Immature natural killer cell (primary cell): ENCODE data around the gene MAGED2. TPM values are rescaled to one million over a fixed set of nuclear protein-coding genes. Genes with fewer than 3 reads are reported as not detected.
"Not testable (repeated sequence)": the region's sequence is repeated elsewhere in the genome, so short reads cannot be mapped to it uniquely, and the experiment has no call there.

Experiments used
- DNase-seq, 3 donors: peaks; one replicate each; pipeline ENCODE4 v3.0.0; 2022; ENCODE audit warnings: mixed read lengths in 1 of 3
- H3K27ac Mint-ChIP-seq, 6 donors: one replicate each; pipeline ENCODE4 v1.8.0; 2020; ENCODE audit warnings: mixed read lengths in 6 of 6, mild to moderate bottlenecking in 5 of 6, inconsistent platforms in 4 of 6, moderate library complexity in 3 of 6
- H3K27me3 Mint-ChIP-seq, 3 donors: one replicate each; pipeline ENCODE4 v1.8.0; 2020 to 2021; ENCODE audit warnings: low read depth in 3 of 3, mild to moderate bottlenecking in 3 of 3, mixed read lengths in 3 of 3, moderate library complexity in 3 of 3, inconsistent platforms in 1 of 3
- H3K36me3 Mint-ChIP-seq, 3 donors: one replicate each; pipeline ENCODE4 v1.8.0; 2020; ENCODE audit warnings: mixed read lengths in 3 of 3, inconsistent platforms in 2 of 3, mild to moderate bottlenecking in 2 of 3
- H3K4me1 Mint-ChIP-seq, 2 donors: one replicate each; pipeline ENCODE4 v1.8.0; 2020; ENCODE audit warnings: inconsistent platforms in 2 of 2, mild to moderate bottlenecking in 2 of 2, mixed read lengths in 2 of 2, moderate library complexity in 1 of 2
- H3K4me3 Mint-ChIP-seq, 5 donors: one replicate each; pipeline ENCODE4 v1.8.0; 2020; ENCODE audit warnings: mild to moderate bottlenecking in 5 of 5, mixed read lengths in 5 of 5, inconsistent platforms in 3 of 5, moderate library complexity in 3 of 5
- H3K9me3 Mint-ChIP-seq, 6 donors: one replicate each; pipeline ENCODE4 v1.8.0; 2020; ENCODE audit warnings: mild to moderate bottlenecking in 6 of 6, mixed read lengths in 6 of 6, inconsistent platforms in 4 of 6, moderate library complexity in 3 of 6
- polyA plus RNA-seq, 3 donors: library from polyadenylated mRNA; unstranded; fragments of 300-500 nt; fragmentation: Illumina TruSeq; gene quantifications; one replicate each; pipeline ENCODE4 v1.2.3, GENCODE V29; 2021

MAGED2 gene, protein sequence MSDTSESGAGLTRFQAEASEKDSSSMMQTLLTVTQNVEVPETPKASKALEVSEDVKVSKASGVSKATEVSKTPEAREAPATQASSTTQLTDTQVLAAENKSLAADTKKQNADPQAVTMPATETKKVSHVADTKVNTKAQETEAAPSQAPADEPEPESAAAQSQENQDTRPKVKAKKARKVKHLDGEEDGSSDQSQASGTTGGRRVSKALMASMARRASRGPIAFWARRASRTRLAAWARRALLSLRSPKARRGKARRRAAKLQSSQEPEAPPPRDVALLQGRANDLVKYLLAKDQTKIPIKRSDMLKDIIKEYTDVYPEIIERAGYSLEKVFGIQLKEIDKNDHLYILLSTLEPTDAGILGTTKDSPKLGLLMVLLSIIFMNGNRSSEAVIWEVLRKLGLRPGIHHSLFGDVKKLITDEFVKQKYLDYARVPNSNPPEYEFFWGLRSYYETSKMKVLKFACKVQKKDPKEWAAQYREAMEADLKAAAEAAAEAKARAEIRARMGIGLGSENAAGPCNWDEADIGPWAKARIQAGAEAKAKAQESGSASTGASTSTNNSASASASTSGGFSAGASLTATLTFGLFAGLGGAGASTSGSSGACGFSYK
- 100 to 1,000 TPM; 108 to 157 (median 147) TPM for polyA plus RNA-seq

DNA sequence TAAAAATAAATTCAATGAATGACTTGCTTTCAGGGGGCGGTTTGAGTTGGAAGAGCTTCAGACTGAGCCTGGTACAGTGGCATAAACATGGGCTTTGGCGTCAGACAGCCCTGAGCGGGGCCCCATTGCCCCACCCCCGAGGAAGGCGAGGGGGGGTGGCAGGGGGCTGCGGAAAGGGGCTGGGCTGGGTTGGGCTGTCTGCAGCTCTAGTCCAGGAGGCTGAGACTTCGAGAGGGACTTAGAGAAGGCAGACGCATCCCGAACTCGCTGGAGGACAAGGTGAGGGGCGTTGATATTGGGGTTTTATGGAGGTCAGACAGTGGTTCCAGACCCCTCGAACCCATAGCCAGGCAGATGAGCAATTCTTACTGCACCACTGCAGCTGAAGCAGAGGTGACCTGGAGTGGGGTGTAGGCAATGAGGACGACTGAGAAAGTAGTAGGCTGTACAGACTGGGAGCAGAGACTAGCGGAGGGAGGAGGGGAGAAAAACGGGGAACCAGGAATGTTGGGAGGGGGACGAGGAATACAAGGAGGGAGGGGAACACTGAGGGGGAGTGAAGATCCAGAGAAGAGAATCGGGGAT lies at the start of gene MAGED2:
MAGED2 (plus strand) TSS at position 222 of the 585 bp plus-strand sequence. CDS start 1,587 bp downstream, outside the sequence.
- H3K36me3 Mint-ChIP-seq = peaks cover 0 to 4% (median 0%) of the 10 kb centered on the region in 3 donors
- H3K27ac Mint-ChIP-seq = peak within 1 kb of the TSS; percentile 88 to 96 (median 92)
- peaks cover 8 to 16% (median 10%) of the 10 kb centered on the region in 3 donors for H3K27me3 Mint-ChIP-seq
- peaks cover 17 to 23% of the 10 kb centered on the region in 2 donors for H3K4me1 Mint-ChIP-seq
- peak; percentile 22 to 30 (median 28) for DNase-seq
- H3K9me3 Mint-ChIP-seq = peaks cover 0 to 2% (median 0%) of the 10 kb centered on the region in 6 donors
- H3K4me3 Mint-ChIP-seq = peak within 1 kb of the TSS; percentile 90 to 97 (median 94)

DNA sequence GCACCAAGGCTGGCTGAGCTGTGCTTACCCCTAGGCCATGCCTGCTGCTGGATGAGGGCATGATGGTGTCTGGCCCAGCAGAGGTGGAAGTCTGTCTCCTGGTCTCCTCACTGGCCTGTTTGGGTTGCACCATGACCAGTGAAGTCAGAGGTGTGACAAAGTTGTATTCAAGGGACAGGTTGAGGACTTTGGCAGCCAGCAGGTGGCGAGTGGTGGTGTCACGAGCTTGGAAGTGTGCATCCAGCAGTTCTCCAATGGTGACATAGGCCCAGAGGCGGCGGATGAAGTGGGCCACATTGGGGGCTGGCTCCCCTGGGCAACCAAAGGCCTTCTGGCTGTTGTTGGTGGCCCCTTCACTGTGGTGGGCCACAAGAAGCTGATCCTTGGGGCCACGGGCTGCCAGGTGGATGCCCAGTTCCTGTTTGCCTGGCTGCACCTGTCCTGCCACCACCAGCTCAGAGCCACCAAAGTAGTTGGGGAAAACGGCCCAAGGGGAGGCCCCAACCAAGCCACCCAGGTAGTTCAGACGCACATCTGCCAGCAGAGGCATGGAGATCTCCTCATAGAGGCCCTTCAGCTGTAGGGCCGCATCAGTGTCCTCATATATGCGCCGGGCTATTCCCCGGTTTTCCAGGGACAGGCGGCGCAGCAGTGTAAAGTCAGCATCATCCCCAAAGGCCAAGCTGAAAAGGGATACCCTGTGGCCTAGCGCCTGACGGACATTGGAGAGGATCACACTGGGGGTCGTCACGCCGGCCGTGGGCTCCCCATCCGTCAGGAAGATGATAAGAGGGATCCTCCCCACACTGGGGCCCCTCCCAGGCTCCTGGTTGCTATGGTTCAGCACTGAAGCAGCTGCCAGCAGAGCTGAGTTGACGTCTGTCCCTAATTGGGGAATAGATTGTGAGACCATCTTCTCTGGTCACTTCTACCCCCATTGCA lies 49.2 kb upstream of the MAGED2 start:
- Mint-ChIP-seq H3K27ac (no peak overlapping the region), H3K27me3 (peaks cover 0 to 11% (median 2%) of the 10 kb centered on the region in 3 donors), H3K9me3 (peaks cover 0 to 7% (median 0%) of the 10 kb centered on the region in 6 donors), H3K4me1 (no peaks in the 10 kb centered on the region), H3K4me3 (no peak overlapping the region), H3K36me3 (no peaks in the 10 kb centered on the region)
- no peak for DNase-seq

DNA sequence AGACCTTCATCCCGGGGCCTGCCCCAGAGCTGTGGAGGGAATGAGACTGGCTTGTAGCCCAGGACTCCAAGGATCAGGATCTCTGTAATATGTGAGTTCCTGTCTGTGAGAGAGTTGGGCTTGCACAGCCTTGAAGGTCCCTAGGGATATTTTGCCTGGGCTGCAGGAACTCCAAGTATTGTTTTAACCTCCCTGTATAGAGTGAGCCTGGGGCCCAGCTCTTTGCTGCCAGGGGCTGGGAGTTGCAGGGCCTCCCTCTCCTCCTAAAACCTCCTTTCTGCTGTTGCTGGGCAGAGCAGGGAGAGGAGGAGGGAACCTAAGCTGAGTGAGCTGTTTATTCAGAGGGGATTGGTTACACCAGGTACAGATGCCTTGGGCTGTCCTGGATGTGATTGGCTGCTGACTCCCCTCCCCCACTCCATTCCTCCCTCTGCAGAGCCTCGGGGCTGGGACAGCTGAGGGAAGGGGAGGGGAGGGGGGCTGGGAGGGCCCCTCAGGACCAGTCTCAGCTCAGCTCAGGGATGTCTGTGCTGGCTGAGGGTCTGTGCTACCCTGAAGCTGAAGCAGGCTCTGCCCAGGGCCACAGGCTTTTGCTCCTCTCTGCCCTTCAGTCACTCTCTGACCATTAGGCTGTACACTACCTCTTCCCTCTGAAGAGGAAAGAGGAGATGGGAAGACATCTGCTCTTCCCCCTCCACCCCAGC lies 33.0 kb upstream of the MAGED2 start:
- not testable (repeated sequence) for H3K4me3 Mint-ChIP-seq, H3K9me3 Mint-ChIP-seq, H3K27ac Mint-ChIP-seq, H3K36me3 Mint-ChIP-seq, DNase-seq
- Mint-ChIP-seq H3K27me3 (peaks cover 3 to 17% (median 5%) of the 10 kb centered on the region in 3 donors), H3K4me1 (peaks cover 25% of the 10 kb centered on the region in 2 donors)

DNA sequence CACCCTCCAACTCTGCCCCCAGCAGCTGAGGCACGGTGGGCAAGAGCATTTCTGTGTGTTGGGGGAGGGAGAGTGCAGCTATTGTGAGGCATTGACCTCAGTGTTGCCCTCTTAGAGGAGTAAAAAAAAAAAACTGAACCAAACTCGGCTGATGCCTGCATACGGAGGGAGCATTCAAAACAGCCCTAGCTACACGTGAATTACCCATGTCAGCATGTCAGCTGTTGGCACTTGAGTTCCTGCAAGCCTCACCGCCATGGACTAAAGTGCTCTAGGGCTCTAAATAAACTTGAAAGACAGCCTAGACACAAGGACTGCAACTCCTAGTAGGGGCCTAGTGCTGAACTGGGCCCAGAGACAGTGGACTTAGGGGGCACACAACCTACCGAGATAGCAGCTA lies 31.5 kb upstream of the MAGED2 start:
- peaks cover 0 to 4% (median 0%) of the 10 kb centered on the region in 3 donors for H3K36me3 Mint-ChIP-seq
- H3K27me3 Mint-ChIP-seq = peaks cover 3 to 15% (median 5%) of the 10 kb centered on the region in 3 donors

DNA sequence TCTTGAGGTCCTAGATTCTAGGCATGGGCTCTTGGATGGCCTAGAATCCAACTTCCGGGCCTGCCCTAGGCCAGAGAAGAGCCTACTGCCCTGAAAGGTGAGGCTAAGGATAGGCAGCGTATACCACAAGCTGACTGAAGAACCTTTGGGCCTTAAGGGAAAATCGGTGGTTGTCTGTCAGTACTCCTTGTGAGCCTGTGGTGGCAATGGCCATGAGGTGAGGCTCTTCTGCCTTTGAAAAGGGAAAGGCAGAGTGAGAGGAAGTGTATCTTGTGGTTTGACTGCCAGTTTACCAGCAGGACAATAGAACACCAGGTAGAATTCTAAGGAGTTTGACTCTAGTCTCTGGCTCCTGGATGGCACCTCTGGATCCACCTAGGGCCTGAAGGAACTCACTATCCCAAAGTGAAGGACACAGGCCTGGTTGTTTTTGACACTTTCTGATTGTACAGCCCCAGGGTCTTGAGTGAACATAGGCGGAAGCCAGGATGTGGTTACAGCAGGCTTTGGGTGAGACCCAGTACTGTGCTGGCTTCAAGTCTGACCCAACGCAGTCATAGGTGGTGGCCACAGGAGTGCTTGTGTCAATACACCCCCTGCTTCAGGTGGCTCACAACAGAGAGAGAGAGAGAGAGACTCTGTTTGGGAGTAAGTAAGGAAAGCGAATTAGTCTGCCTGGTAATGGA lies 30.4 kb upstream of the MAGED2 start:
- peak overlapping the region; percentile 51 to 86 (median 66) for H3K27ac Mint-ChIP-seq

More for the DNA sequence above, 31.5 kb upstream of the MAGED2 start:
- H3K4me1 Mint-ChIP-seq = peaks cover 25% of the 10 kb centered on the region in 2 donors
- H3K9me3 Mint-ChIP-seq = no peaks in the 10 kb centered on the region
- H3K27ac Mint-ChIP-seq = peak overlapping the region in 1 of 6 donors; percentile 70
- DNase-seq = no peak
- H3K4me3 Mint-ChIP-seq = no peak overlapping the region

DNA sequence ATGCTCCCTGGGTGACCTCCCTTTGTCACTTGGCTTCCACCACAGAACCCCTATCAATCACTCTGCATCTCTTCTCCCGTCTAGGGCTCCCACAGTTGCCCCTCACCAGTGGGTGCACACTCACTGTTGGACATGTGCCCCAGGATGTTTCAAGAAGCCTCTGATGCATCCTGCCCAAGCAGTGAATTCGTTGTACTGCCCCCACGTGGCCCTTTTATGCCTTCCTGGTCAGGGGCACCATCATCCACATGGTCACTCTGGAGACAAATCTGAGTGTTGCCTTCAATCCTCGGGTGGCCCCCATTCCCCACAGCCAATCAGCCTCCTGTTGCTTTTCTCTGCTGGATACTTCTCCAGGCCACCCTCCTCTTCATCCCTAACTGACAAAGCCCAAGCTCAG lies 21.6 kb upstream of the MAGED2 start:
- H3K4me1 Mint-ChIP-seq = no peaks in the 10 kb centered on the region
- no peak overlapping the region for H3K4me3 Mint-ChIP-seq
- DNase-seq = no peak
- H3K9me3 Mint-ChIP-seq = peaks cover 0 to 2% (median 0%) of the 10 kb centered on the region in 6 donors
- no peak overlapping the region for H3K27ac Mint-ChIP-seq
- peaks cover 3 to 5% (median 4%) of the 10 kb centered on the region in 3 donors for H3K27me3 Mint-ChIP-seq
- H3K36me3 Mint-ChIP-seq = no peaks in the 10 kb centered on the region

More for the DNA sequence above, 30.4 kb upstream of the MAGED2 start:
- Mint-ChIP-seq H3K4me3 (peak overlapping the region; percentile 15 to 46 (median 36)), H3K9me3 (no peaks in the 10 kb centered on the region), H3K27me3 (peaks cover 0 to 15% (median under 1%) of the 10 kb centered on the region in 3 donors), H3K36me3 (peaks cover 0 to 1% (median 0%) of the 10 kb centered on the region in 3 donors), H3K4me1 (peaks cover 25% of the 10 kb centered on the region in 2 donors)
- peak; percentile 51 to 57 (median 51) for DNase-seq

DNA sequence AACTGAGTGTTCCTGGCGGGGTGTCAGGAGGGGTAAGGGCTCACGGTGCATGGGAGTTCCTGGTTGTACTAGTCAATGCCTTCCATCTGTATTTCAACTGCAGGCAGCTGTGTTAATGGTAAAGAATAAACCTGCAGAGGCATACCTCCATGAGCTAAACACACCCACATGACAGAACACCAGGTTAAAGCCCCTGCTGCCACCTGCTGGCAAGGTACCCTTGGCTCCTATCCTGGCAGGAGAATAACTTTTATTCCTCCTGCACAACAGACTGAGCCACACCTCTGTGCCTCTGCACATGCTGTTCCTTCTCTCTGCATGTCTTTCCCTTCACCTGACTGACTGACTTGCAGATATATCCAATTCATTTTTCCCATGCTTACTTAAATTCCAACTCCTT lies 20.6 kb upstream of the MAGED2 start:
- peak in 2 of 3 donors; percentile 15 to 18 for DNase-seq
- H3K4me3 Mint-ChIP-seq = no peak overlapping the region
- H3K9me3 Mint-ChIP-seq = peaks cover 0 to 2% (median 0%) of the 10 kb centered on the region in 6 donors
- H3K4me1 Mint-ChIP-seq = no peaks in the 10 kb centered on the region
- H3K27me3 Mint-ChIP-seq = peaks cover 3 to 4% (median 3%) of the 10 kb centered on the region in 3 donors
- no peak overlapping the region for H3K27ac Mint-ChIP-seq
- H3K36me3 Mint-ChIP-seq = no peaks in the 10 kb centered on the region

DNA sequence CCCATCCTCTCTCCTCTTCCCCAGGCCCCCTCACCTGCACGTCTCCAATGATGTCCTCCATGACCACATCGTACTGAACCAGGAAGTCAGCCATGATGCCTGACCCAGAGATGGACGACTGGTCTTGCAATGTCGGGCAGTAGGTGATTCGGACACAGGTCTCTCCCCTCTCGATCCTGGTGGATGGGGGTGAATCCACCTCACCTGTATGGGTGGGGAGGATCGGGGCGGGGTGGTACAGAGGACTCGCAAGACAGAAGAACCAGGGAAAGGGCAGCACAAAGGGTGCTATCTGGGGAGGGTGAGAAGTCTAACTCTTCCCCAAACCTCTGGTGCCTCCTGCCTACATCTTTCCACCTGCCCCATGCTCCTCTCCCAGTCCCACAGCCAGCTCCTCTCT lies 19.1 kb upstream of the MAGED2 start:
- H3K36me3 Mint-ChIP-seq = no peaks in the 10 kb centered on the region

DNA sequence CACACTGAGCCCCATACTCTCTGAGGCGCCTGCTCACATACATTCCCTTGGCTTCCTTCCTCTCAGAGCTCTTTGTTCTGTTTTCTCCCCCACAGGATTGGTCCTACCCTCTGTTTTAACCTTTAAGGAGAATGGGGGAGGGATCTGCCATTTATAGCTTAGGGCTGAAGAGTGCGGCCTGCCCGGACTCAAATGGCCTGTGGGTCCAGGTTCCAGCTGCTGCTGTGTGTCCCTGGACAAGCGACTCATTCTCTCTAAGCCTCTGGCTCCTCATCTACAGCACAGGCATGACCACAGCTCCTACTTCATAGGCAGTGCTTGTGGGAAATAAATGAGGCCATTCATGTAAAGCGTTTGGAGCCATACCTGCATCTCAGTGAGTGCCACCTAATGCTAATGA lies 18.1 kb upstream of the MAGED2 start:
- H3K27ac Mint-ChIP-seq, H3K27me3 Mint-ChIP-seq, H3K4me1 Mint-ChIP-seq, H3K36me3 Mint-ChIP-seq, H3K9me3 Mint-ChIP-seq, H3K4me3 Mint-ChIP-seq, DNase-seq: not testable (repeated sequence)

More for the DNA sequence above, 19.1 kb upstream of the MAGED2 start:
- H3K27ac Mint-ChIP-seq = no peak overlapping the region
- peaks cover 0 to 5% (median 5%) of the 10 kb centered on the region in 3 donors for H3K27me3 Mint-ChIP-seq
- peaks cover 0 to 2% (median 0%) of the 10 kb centered on the region in 6 donors for H3K9me3 Mint-ChIP-seq
- H3K4me1 Mint-ChIP-seq = no peaks in the 10 kb centered on the region
- no peak overlapping the region for H3K4me3 Mint-ChIP-seq
- no peak for DNase-seq

DNA sequence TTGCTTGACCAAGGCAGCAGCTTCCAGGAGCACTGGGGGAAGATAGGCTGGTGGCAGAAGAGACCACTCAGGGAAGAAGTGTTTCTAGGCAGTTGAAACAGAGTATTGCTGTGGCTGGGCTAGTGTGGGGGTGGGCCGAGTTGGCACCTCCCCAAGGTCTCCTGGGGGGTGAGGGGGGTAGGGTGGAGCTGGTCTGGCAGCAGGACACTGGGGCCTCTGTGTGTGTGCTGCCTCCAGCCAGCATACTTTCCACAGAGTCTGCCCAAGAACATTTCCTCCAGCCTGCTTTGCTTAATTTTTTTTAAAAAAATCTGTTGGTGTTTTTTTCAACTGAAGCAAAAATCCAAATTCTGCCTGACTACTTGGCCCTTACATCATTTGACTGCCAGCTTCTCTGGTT lies 13.5 kb upstream of the MAGED2 start:
- peaks cover 3 to 7% (median 4%) of the 10 kb centered on the region in 3 donors for H3K27me3 Mint-ChIP-seq
- no peak overlapping the region for H3K27ac Mint-ChIP-seq
- no peaks in the 10 kb centered on the region for H3K9me3 Mint-ChIP-seq
- no peak overlapping the region for H3K4me3 Mint-ChIP-seq
- no peaks in the 10 kb centered on the region for H3K4me1 Mint-ChIP-seq
- no peaks in the 10 kb centered on the region for H3K36me3 Mint-ChIP-seq
- DNase-seq = no peak

DNA sequence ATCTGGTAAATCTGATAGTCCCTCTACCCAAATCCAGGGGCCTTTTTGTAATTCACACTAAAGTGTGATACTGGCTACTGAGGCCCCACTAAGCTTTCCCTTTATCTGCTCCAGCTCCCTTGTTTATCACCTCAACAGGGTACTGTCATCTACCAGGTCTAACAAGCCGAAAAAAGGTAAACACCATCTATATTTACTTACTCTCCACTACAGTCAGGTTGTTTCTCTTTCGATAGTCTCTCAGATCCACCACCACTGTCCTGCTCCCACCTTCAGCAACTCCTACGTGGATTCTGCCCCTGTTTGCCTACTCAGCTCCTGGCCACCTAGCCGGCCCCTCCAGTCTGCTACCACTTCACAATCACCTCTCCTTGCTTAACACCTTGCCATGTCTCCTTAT lies 12.8 kb upstream of the MAGED2 start:
- no peaks in the 10 kb centered on the region for H3K9me3 Mint-ChIP-seq

DNA sequence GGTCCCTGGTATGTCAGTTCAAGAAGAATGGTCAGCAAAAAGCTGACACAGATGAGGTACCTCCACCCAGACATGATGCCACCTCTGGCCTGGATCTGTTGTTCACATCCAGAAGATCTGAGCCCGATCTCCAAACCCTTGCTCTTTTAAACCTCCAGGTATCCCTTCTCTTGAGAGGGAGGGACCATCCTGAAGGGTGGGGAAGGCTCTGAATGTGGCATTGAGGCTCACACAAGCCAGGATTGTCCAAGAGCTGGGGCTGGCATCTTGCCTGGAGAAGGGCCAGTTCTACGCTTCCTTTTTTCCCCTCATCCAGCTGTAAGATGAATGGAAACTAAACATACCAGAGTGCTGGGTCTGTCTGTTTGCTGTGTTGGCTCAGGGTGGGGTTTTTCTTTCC lies 9.4 kb upstream of the MAGED2 start, which contains the start of gene ITIH6:
ITIH6 (minus strand) TSS at position 119 of the 400 bp plus-strand sequence; CDS start at position 74, 45 bp downstream.
- no peaks in the 10 kb centered on the region for H3K4me1 Mint-ChIP-seq

More for the DNA sequence above, 12.8 kb upstream of the MAGED2 start:
- Mint-ChIP-seq H3K4me1 (no peaks in the 10 kb centered on the region), H3K27ac (no peak overlapping the region), H3K27me3 (peaks cover 3 to 7% (median 6%) of the 10 kb centered on the region in 3 donors), H3K4me3 (no peak overlapping the region), H3K36me3 (no peaks in the 10 kb centered on the region)
- no peak for DNase-seq

More for the DNA sequence above, 9.4 kb upstream of the MAGED2 start, which contains the start of gene ITIH6:
- Mint-ChIP-seq H3K27me3 (peaks cover 3 to 10% (median 7%) of the 10 kb centered on the region in 3 donors), H3K27ac (no peak within 1 kb of the TSS), H3K9me3 (no peaks in the 10 kb centered on the region), H3K4me3 (no peak within 1 kb of the TSS), H3K36me3 (no peaks in the 10 kb centered on the region)
- DNase-seq = no peak
